ENCODE data around the gene C5orf58. TPM values are rescaled to one million over a fixed set of nuclear protein-coding genes. Genes with fewer than 3 reads are reported as not detected.
"Not testable (repeated sequence)": the region's sequence is repeated elsewhere in the genome, so short reads cannot be mapped to it uniquely, and the experiment has no call there.

Gene C5orf58
- total RNA-seq, 1 experiment from 2014 or later = not detected

DNA sequence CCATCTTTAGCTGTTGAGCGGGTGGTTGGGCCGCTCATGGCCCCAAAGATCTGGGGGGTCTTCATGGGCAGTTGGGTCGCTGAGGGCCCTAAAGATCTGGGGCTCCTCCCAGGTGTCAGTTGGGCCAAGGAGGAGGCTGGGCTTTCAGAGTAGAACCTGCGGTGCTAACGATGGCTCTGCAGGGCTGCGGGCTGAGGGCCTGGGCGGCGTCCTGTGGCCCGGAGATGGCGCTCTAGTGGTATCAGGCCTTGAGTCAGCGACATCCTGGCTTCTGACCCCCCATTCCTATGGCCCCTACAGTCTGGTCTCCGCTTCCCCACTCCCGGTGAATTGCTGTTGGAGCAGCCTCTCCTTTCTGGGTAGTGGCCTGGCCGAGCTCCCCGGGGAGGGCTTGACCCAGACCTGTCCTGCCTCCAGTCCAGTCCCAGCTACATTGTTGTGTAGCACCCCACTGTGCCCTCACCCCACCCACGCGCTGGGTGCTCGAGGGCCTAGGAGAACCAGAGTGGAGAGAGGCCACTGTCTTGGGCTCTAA lies 640 bp downstream of the C5orf58 start:
- Histone ChIP-seq H3K4me3 (no peak overlapping the region), H3K27ac (no peak overlapping the region), H3K4me1 (replicated peaks) (no peaks in the 10 kb centered on the region), H3K36me3 (no peaks in the 10 kb centered on the region), H3K27me3 (replicated peaks) (no peaks in the 10 kb centered on the region; the same call in 1 of the 2 replicates), H3K9me3 (replicated peaks) (no peaks in the 10 kb centered on the region)
- no peak for DNase-seq (ENCODE audit: low read depth in 1 of 2, low spot score in 2 of 2)

DNA sequence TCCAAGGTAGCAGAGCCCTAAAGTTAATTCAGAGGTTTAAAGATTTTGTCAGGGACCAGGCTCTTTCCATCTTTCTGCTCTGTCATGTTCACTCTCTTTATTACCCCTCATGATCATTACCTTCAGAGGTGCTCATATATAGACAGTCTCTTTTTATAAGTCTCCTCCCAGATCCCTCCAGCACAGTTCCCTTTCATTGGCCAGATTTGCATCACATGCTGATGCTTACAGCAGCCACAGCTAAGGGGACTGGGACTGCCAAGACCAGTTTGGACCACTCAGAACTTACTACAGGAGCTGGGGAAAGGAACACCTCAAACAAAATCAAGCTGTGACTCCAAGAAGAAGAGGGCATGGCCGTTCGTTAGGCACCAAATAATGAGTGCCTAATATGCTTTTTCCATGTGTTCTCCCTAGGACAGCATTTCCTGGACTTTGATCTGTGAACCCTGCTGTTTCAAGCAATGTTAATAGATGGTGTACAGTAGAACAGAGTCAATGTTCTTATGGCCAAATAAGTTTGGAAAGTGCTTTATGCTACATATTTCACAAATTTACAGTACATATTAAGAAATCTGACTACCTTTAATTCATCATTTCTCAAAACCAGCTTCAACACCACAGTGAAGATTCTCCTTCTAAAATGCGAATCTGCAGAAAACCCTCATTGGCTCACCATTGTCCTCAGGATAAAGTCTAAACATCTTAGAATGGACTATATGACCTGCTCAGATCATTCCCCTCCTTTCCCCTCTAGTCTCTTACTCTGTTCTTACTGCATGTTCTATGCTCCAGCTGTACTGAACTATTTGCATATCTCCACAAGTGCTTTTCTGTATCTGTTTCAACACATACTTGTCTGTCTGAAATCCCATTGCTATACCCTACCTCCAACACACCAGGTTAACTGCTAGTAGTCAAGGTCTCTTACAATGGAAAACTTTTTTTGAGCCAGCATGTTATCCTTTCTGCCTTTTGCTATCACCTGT lies 3.4 kb downstream of the C5orf58 start:
- Histone ChIP-seq H3K27me3 (replicated peaks) (no peaks in the 10 kb centered on the region; the same call in none of the 2 replicates), H3K4me3 (no peak overlapping the region), H3K36me3 (no peaks in the 10 kb centered on the region), H3K4me1 (replicated peaks) (no peaks in the 10 kb centered on the region), H3K27ac (no peak overlapping the region), H3K9me3 (replicated peaks) (no peaks in the 10 kb centered on the region)
- DNase-seq (ENCODE audit: low read depth in 1 of 2, low spot score in 2 of 2) = no peak

DNA sequence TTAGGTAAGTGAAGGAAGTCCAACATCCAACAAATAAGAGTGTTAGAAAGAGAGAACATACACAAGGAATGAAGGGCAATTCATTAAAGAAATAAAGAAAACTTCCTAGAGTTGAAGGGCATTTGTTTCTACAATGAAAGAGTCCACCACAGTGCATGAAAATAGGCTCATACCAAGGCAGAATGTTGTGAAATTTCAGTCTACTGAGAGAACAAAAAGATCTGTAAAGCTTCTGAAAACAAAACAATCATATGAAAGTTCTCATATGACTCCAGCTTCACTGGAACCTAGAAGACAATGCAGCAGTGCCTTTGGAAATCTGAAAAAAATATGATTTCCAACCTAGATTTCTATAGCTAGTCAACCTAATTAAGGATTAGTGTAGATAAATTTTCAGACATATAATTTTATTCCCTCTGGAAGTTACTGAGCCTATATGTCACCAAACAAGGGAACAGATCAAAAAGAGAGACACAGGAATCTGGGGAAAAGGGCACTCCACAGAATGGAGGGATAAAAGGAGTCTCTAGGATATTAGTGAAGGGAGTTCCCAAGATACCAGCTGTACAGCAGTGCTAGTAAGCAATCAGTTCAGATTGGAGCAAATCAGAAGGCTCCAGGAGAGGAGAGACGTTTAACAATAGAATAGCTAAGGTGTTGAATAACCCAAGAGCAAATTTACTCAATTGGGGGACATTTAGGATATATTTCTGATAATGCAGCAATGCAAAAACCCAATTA lies 5.8 kb downstream of the C5orf58 start:
- Histone ChIP-seq H3K27me3 (replicated peaks) (no peaks in the 10 kb centered on the region; the same call in none of the 2 replicates), H3K4me3 (no peak overlapping the region), H3K36me3 (no peaks in the 10 kb centered on the region), H3K27ac (no peak overlapping the region), H3K9me3 (replicated peaks) (no peaks in the 10 kb centered on the region), H3K4me1 (replicated peaks) (no peaks in the 10 kb centered on the region)
- no peak for DNase-seq (ENCODE audit: low read depth in 1 of 2, low spot score in 2 of 2)

DNA sequence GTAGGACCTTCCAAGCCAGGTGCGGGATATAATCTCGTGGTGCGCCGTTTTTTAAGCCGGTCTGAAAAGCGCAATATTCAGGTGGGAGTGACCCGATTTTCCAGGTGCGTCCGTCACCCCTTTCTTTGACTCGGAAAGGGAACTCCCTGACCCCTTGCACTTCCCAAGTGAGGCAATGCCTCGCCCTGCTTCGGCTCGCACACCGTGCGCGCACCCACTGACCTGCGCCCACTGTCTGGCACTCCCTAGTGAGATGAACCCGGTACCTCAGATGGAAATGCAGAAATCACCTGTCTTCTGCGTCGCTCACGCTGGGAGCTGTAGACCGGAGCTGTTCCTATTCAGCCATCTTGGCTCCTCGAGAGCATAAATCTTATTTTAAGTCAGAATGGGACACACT lies 12.7 kb downstream of the C5orf58 start:
- H3K4me1 ChIP-seq (replicated peaks); H3K36me3 ChIP-seq; H3K4me3 ChIP-seq; DNase-seq (ENCODE audit: low read depth in 1 of 2, low spot score in 2 of 2); H3K27ac ChIP-seq; H3K9me3 ChIP-seq (replicated peaks): not testable (repeated sequence)
- peaks cover 12% of the 10 kb centered on the region; the same call in 1 of the 2 replicates for H3K27me3 ChIP-seq (replicated peaks)

DNA sequence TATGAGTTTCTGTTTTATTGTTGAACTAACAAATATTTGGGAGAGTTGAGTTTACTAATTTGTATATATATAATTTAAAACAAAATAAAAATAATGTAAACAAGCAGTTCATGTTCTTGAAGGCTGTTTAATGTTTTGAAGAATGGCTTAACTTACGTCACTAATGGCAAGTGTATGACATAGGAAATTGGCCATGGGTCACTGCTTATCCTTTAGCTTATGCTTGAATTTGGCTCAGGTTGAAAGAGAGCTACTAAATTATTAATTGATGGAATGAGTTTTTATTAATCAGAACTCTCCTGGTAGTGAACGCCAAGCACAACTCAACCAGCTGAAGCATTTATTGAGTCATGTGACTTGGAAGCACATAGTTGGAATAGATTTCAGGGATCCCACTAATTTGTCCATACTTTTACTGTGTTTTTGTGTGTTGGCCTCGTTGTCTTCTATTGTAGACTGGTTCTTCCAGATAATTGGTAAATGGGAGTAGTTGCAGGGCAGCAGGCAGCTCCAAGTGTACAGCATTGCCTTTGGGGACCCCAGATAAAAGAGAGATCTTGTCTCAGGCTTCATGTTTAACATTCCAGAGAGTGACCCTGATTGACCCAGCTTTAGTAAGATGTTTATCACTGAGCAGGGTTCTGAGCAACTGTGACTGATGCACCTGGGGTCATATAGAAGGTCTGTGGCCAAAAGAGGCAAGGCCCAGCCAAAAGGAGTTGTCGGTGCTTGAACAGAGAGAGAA lies 13.5 kb downstream of the C5orf58 start:
- Histone ChIP-seq H3K27me3 (replicated peaks) (peaks cover 19% of the 10 kb centered on the region; the same call in 1 of the 2 replicates), H3K4me1 (replicated peaks) (no peaks in the 10 kb centered on the region), H3K4me3 (no peak overlapping the region), H3K36me3 (no peaks in the 10 kb centered on the region), H3K27ac (no peak overlapping the region), H3K9me3 (replicated peaks) (no peaks in the 10 kb centered on the region)
- DNase-seq (ENCODE audit: low read depth in 1 of 2, low spot score in 2 of 2) = peak in 1 of 2 experiments; percentile 16

DNA sequence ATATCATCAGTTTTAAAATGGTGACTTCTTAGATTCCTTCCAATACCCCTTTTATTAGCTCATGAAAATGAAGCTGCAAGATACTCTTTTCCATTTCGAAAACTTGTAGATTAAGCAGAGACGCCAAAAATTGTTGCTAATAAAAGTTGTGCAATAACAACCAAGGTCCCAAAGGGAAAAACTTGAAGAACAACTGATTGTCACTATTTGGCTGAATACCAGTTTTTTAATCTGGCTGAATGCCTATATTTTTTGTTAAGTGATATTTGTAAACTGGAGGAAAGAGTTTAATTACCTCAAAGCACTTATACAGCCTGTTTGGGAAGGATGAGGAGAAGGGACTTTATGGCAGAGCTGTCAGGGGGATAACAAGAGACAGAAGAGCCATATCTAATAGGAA lies 14.6 kb downstream of the C5orf58 start:
- peaks cover 30% of the 10 kb centered on the region for H3K27me3 ChIP-seq (replicated peaks)
- H3K36me3 ChIP-seq = no peaks in the 10 kb centered on the region
- no peaks in the 10 kb centered on the region for H3K9me3 ChIP-seq (replicated peaks)
- H3K4me3 ChIP-seq = no peak overlapping the region
- H3K4me1 ChIP-seq (replicated peaks) = no peaks in the 10 kb centered on the region
- no peak for DNase-seq (ENCODE audit: low read depth in 1 of 2, low spot score in 2 of 2)
- no peak overlapping the region for H3K27ac ChIP-seq

DNA sequence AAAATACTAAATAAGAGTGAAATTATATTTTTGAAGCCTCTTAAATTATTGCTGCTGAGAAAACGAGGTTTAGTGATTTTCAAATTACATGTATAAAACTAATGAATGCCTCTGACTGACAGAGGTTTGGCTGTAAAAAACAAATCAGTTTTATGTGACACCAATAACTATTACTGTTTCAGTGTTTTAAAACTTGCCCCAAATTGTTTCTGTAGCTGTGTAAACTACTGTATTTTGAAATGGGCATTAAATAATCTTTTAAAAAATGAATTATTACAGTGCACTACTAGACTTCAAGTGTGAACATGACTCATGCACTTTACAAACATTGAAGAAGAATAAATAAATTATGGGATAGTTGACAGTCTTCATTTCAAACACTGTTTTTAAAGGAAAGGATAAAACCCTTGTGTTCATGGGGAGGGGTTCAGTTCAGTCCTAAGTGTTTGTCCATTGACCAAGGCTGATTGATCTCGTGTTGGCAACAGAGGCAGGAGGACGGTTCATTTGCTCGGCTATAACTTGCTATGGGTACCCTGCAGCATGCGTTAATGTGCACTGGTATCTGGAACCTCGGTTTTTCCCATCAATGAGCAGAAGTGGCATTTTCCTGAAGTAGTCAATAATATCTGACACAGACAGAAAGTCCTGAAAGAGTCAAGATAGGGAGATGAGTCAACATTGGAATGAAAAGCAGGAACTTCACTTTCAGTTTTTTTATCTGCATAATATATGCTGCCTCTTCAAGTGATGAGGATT lies 15.6 kb downstream of the C5orf58 start:
- Histone ChIP-seq H3K9me3 (replicated peaks) (no peaks in the 10 kb centered on the region), H3K4me3 (no peak overlapping the region), H3K27me3 (replicated peaks) (peaks cover 37% of the 10 kb centered on the region), H3K27ac (no peak overlapping the region), H3K36me3 (no peaks in the 10 kb centered on the region), H3K4me1 (replicated peaks) (no peaks in the 10 kb centered on the region)
- no peak for DNase-seq (ENCODE audit: low read depth in 1 of 2, low spot score in 2 of 2)

DNA sequence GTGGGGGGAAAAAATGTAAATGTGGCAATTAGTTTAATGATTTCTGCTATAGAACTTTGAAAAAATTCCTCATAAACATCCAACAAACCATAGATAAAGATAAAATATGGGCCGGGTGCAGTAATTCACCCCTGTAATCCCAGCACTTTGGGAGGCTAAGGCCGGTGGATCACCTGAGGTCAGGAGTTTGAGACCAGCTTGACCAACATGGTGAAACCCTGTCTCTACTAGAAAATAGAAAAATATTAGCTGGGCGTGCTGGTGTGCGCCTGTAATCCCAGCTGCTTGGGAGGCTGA lies 16.1 kb downstream of the C5orf58 start:
- H3K27me3 ChIP-seq (replicated peaks) = peaks cover 43% of the 10 kb centered on the region
- not testable (repeated sequence) for H3K4me1 ChIP-seq (replicated peaks); H3K4me3 ChIP-seq; H3K27ac ChIP-seq; H3K9me3 ChIP-seq (replicated peaks); H3K36me3 ChIP-seq
- peak in 1 of 2 experiments; percentile 24 for DNase-seq (ENCODE audit: low read depth in 1 of 2, low spot score in 2 of 2)

DNA sequence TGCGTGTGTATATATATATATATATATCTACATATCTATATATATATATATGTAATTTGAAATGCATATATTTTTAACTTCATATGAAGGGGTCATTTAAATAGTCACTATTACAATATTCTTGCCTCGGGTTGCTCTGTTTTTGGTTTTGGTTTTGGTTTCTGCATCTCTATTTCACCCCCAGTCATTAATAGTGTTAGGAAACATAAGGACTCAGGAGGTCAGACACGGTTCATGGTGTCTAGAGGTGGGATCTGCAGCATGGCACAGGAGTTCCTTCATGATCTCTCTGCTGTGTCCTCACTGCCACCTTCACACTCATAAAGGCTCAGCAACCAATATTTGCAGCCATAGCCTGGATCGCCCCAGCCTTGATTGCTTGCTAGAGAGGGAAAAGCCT lies 16.6 kb downstream of the C5orf58 start:
- peak in 1 of 2 experiments; percentile 26 for DNase-seq (ENCODE audit: low read depth in 1 of 2, low spot score in 2 of 2)
- no peaks in the 10 kb centered on the region for H3K4me1 ChIP-seq (replicated peaks)
- no peaks in the 10 kb centered on the region for H3K9me3 ChIP-seq (replicated peaks)
- H3K36me3 ChIP-seq = no peaks in the 10 kb centered on the region
- no peak overlapping the region for H3K4me3 ChIP-seq
- H3K27ac ChIP-seq = no peak overlapping the region
- H3K27me3 ChIP-seq (replicated peaks) = peaks cover 46% of the 10 kb centered on the region

DNA sequence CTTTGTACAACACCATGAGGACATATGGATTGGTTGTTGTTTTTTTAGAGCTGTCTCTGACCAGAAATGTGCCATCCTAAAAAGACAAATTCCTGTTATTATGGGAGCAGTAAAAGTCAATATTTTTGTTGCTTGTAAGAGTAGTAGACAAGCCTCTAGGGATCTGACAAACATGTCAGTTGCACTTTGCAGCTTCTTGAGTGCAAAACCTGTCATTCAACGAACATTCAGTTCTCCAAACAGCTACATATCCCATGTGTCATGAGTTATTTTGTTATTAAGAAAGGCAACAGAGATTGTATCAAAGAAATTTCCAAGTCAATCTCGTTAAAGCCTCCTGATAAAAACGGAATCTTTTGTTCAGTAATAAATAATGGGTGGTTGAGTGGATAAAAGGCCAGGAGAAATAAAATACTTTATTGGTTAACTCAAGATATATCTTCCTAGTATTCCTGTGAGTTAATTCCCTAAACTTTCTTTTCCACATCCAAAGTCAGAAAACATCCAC lies 18.1 kb downstream of the C5orf58 start:
- Histone ChIP-seq H3K27me3 (replicated peaks) (peaks cover 56% of the 10 kb centered on the region), H3K27ac (no peak overlapping the region), H3K9me3 (replicated peaks) (no peaks in the 10 kb centered on the region), H3K4me1 (replicated peaks) (no peaks in the 10 kb centered on the region), H3K4me3 (no peak overlapping the region), H3K36me3 (no peaks in the 10 kb centered on the region)
- DNase-seq (ENCODE audit: low read depth in 1 of 2, low spot score in 2 of 2) = no peak

DNA sequence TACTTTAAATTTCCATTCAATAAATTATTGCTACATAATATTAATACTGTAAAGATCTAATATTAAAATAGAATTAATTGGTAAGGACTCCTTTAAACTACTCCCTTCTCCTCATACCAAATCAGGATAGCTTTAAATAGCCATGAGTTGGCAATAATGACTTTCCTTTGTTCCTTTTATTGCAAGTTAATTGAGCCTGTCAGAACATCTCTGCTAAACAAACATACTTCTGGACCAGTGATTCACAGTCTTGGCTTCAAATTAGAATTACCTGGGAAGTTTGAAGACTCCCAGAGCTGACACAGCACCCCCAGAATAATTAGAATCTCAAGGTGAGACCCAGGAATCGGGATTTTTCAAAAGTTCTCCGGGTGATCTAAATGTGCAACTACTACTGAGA lies 18.7 kb downstream of the C5orf58 start:
- no peak overlapping the region for H3K27ac ChIP-seq
- no peak overlapping the region for H3K4me3 ChIP-seq
- DNase-seq (ENCODE audit: low read depth in 1 of 2, low spot score in 2 of 2) = no peak
- H3K36me3 ChIP-seq = no peaks in the 10 kb centered on the region
- peaks cover 56% of the 10 kb centered on the region for H3K27me3 ChIP-seq (replicated peaks)
- no peaks in the 10 kb centered on the region for H3K9me3 ChIP-seq (replicated peaks)
- H3K4me1 ChIP-seq (replicated peaks) = no peaks in the 10 kb centered on the region

DNA sequence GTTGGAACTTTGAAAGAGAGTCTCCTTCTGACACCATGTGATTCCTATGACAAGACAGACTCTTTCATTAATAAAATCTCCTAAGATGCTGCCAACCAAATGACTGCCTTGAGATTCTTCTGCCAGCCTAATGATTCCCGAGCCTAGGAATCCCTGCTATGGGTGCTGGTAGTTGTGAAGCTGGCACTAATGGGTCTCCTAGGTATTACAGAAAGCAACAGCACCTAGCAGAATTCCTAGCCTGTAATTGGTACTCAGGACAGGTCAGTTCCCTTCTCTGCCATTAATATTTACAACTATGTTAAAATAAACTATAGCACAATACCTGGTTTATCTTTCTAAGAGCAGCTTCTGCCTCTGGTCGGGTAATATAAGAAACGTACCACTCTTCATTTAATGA lies 19.3 kb downstream of the C5orf58 start:
- no peak overlapping the region for H3K4me3 ChIP-seq
- no peaks in the 10 kb centered on the region for H3K4me1 ChIP-seq (replicated peaks)
- H3K36me3 ChIP-seq = no peaks in the 10 kb centered on the region
- peaks cover 54% of the 10 kb centered on the region for H3K27me3 ChIP-seq (replicated peaks)
- no peak for DNase-seq (ENCODE audit: low read depth in 1 of 2, low spot score in 2 of 2)
- H3K27ac ChIP-seq = no peak overlapping the region
- H3K9me3 ChIP-seq (replicated peaks) = no peaks in the 10 kb centered on the region

All from SJSA1 (cell line).